ENCODE results near the gene LIPA.

LIPA gene

GRCh38 chr10:89279421-89279869, 27.9 kb upstream of the LIPA start:
- H3K27me3 ChIP-seq (ENCODE audit: low read depth, low read length): no peaks in the 10 kb centered on the region
- no peaks in the 10 kb centered on the region for H3K79me2 ChIP-seq (ENCODE audit: low read length)
- no peak overlapping the region for H3K9ac ChIP-seq (ENCODE audit: low read length)
- H3K4me2 ChIP-seq (ENCODE audit: low read length): no peak overlapping the region
- H4K20me1 ChIP-seq (ENCODE audit: insufficient read depth, low read length): no peaks in the 10 kb centered on the region
- H3K4me3 ChIP-seq (ENCODE audit: low read length): no peak overlapping the region
- no peaks in the 10 kb centered on the region for H3K4me1 ChIP-seq (ENCODE audit: low read length)
- no peak overlapping the region for H3K27ac ChIP-seq (ENCODE audit: low read length)
- no peaks in the 10 kb centered on the region for H3K9me3 ChIP-seq (ENCODE audit: insufficient read depth, low read length)
- no peaks in the 10 kb centered on the region for H3K36me3 ChIP-seq (replicated peaks; ENCODE audit: low read depth, low read length)
- H2AFZ ChIP-seq (ENCODE audit: low read depth, low read length): no peak overlapping the region
- TF ChIP-seq CTCF (IDR thresholded peaks at IDR 0.05; ENCODE audit: low read depth, low read length): no peak
- TF ChIP-seq EZH2phosphoT487 (IDR thresholded peaks at IDR 0.05; ENCODE audit: low read depth): no peak

GRCh38 chr10:89278900-89279392, 27.4 kb upstream of the LIPA start:
- Histone ChIP-seq H3K79me2 (ENCODE audit: low read length) (no peaks in the 10 kb centered on the region), H3K27ac (ENCODE audit: low read length) (no peak overlapping the region), H3K4me1 (ENCODE audit: low read length) (no peaks in the 10 kb centered on the region)

GRCh38 chr10:89278034-89278535, 26.5 kb upstream of the LIPA start:
- Histone ChIP-seq H4K20me1 (ENCODE audit: insufficient read depth, low read length) (no peaks in the 10 kb centered on the region), H3K9ac (ENCODE audit: low read length) (no peak overlapping the region), H3K27ac (ENCODE audit: low read length) (no peak overlapping the region), H3K79me2 (ENCODE audit: low read length) (no peaks in the 10 kb centered on the region), H3K4me3 (ENCODE audit: low read length) (no peak overlapping the region), H3K27me3 (ENCODE audit: low read depth, low read length) (no peaks in the 10 kb centered on the region), H3K9me3 (ENCODE audit: insufficient read depth, low read length) (no peaks in the 10 kb centered on the region), H3K4me2 (ENCODE audit: low read length) (no peak overlapping the region), H2AFZ (ENCODE audit: low read depth, low read length) (no peak overlapping the region), H3K36me3 (replicated peaks; ENCODE audit: low read depth, low read length) (no peaks in the 10 kb centered on the region), H3K4me1 (ENCODE audit: low read length) (no peaks in the 10 kb centered on the region)
- TF ChIP-seq CTCF (IDR thresholded peaks at IDR 0.05; ENCODE audit: low read depth, low read length): no peak
- TF ChIP-seq EZH2phosphoT487 (IDR thresholded peaks at IDR 0.05; ENCODE audit: low read depth): no peak

More at GRCh38 chr10:89278900-89279392, 27.4 kb upstream of the LIPA start:
- H2AFZ ChIP-seq (ENCODE audit: low read depth, low read length): no peak overlapping the region
- H3K36me3 ChIP-seq (replicated peaks; ENCODE audit: low read depth, low read length): no peaks in the 10 kb centered on the region
- no peak overlapping the region for H3K9ac ChIP-seq (ENCODE audit: low read length)
- TF ChIP-seq CTCF (IDR thresholded peaks at IDR 0.05; ENCODE audit: low read depth, low read length): no peak
- TF ChIP-seq EZH2phosphoT487 (IDR thresholded peaks at IDR 0.05; ENCODE audit: low read depth): no peak
- no peaks in the 10 kb centered on the region for H3K9me3 ChIP-seq (ENCODE audit: insufficient read depth, low read length)
- no peak overlapping the region for H3K4me2 ChIP-seq (ENCODE audit: low read length)
- no peaks in the 10 kb centered on the region for H3K27me3 ChIP-seq (ENCODE audit: low read depth, low read length)
- no peaks in the 10 kb centered on the region for H4K20me1 ChIP-seq (ENCODE audit: insufficient read depth, low read length)
- no peak overlapping the region for H3K4me3 ChIP-seq (ENCODE audit: low read length)

- no peak overlapping the region for H3K4me2 ChIP-seq (ENCODE audit: low read length)
- no peaks in the 10 kb centered on the region for H3K4me1 ChIP-seq (ENCODE audit: low read length)
- no peak overlapping the region for H3K4me3 ChIP-seq (ENCODE audit: low read length)
- no peak overlapping the region for H3K27ac ChIP-seq (ENCODE audit: low read length)
- H3K9me3 ChIP-seq (ENCODE audit: insufficient read depth, low read length): no peaks in the 10 kb centered on the region
- no peak overlapping the region for H2AFZ ChIP-seq (ENCODE audit: low read depth, low read length)
- TF ChIP-seq EZH2phosphoT487 (IDR thresholded peaks at IDR 0.05; ENCODE audit: low read depth): no peak
- no peak for TF ChIP-seq CTCF (IDR thresholded peaks at IDR 0.05; ENCODE audit: low read depth, low read length)
- no peaks in the 10 kb centered on the region for H3K79me2 ChIP-seq (ENCODE audit: low read length)
- no peaks in the 10 kb centered on the region for H3K27me3 ChIP-seq (ENCODE audit: low read depth, low read length)
- H4K20me1 ChIP-seq (ENCODE audit: insufficient read depth, low read length): no peaks in the 10 kb centered on the region
- no peaks in the 10 kb centered on the region for H3K36me3 ChIP-seq (replicated peaks; ENCODE audit: low read depth, low read length)
- no peak overlapping the region for H3K9ac ChIP-seq (ENCODE audit: low read length)
Measured at GRCh38 chr10:89275383-89275782, 23.8 kb upstream of the LIPA start.
